Cardiac septum (tissue), 1 donor: ENCODE measurements around the gene CEP295NL. TPM values are rescaled to one million over a fixed set of nuclear protein-coding genes. Genes with fewer than 3 reads are reported as not detected.
"Not testable (repeated sequence)": the region's sequence is repeated elsewhere in the genome, so short reads cannot be mapped to it uniquely, and the experiment has no call there.

Experiments
- DNase-seq: peaks from one replicate; pipeline ENCODE4 v3.0.0-alpha.2; 2020; ENCODE audit warnings: low spot score
- intact Hi-C: fragments of 100-400 bp; cut with DNase I; formaldehyde crosslinking; loops from one replicate; pipeline ENCODE4 v1.14.0; 2022
- total RNA-seq: library from RNA; stranded (reverse); fragmentation: NEBNext Ultra II Directional; extraction: Animal tissue kit (Norgen Biotek cat#: 25700); gene quantifications from one replicate; pipeline ENCODE4 v1.2.1, GENCODE V29; 2021
- donor health status: DM: no; HTN: no; CAD: no.

CEP295NL gene
- total RNA-seq, 1 donor from 2014 or later, result 1.6 TPM

DNA sequence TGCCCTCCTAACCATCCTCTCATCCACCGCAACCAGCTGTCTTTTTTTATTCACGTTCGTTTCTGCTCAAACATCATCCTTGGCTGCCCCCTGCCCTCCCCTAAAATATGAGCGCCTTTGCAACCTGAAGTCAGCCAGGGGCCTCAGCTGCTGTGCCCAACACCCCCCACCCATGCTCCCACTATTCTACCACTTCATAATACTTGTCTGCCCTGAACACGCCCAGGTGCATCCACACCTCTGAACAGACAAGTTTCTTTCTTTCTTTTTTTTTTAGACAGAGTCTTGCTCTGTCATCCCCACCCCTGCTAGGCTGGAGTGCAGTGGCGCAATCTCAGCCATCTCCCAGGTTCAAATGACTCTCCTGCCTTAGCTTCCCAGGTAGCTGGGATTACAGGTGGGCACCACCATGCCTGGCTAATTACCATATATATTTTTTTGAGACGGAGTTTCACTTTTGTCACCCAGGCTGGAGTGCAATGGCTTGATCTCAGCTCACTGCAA lies 26.9 kb downstream of the CEP295NL start:
- intact Hi-C loops, result no loop called here

GRCh38 chr17:78875363-78876093 lies 27.5 kb downstream of the CEP295NL start:
- intact Hi-C loops, result no loop called here
- DNase-seq, result no peak

More for the DNA sequence above, 26.9 kb downstream of the CEP295NL start:
- DNase-seq, result no peak

DNA sequence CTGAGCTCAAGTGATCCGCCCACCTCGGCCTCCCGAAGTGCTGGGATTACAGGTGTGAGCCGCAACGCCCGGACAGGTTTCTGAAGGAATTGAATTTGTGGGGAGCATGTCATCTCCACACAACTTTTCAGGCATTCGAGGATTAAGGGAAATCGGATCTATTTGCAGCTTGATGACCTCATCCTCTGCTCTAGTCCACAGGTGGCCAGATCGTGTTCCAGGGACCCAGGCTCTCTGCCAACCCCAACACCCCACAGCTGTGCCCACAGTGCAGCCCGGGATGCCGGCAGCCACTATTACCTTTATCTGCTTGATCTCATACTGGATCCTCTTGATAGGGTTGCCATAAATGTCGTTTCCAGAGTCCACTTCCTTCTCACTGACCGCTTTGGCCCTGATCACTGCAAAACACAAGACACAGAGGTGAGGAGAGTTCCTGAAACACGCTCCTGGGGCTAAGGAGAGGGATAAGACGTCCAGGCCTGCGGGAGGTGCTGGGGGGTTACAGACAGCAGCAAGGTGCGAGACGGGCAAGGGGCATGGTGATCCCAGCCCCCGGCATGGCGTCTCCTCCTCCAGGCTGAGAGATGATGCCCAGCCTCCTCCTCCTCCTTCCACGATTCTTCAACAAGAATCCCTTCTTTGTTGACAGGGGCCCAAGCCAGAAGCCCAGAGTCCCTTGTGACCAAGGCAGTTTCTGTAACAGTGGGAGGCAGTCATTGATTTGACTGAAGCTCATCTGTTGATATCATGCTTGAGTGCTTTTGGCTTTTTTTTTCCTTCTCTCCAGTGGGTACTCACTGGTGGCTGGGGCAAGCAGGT lies 29.3 kb downstream of the CEP295NL start:
- no peak for DNase-seq
- intact Hi-C loops, result no loop called here

- intact Hi-C loops, result no loop called here
- no peak for DNase-seq
These were observed 30.5 kb downstream of the CEP295NL start for GRCh38 chr17:78872486-78872885.

- DNase-seq, result no peak
- intact Hi-C loops, result no loop called here
These were observed 32.4 kb downstream of the CEP295NL start for GRCh38 chr17:78870621-78871020.

- intact Hi-C loops, result no loop called here
- no peak for DNase-seq
These were observed 34.6 kb downstream of the CEP295NL start for GRCh38 chr17:78868391-78868790.

DNA sequence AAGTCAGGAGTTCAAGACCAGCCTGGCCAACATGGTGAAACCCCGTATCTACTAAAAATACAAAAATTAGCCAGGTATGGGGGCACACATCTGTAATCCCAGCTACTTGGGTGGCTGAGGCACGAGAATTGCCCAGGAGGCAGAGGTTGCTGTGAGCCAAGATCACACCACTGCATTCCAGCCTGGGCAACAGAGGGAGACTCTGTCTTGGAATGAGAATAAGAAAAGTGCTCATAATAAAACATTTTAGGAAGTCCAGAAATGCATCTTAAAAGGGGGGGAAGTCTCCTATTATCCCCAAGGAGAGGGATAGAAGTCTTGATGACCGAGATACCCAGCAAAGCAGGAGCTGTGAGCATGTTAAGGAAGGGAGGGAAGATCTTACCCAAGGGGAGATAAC lies 36.0 kb downstream of the CEP295NL start:
- intact Hi-C loops, DNase-seq: not testable (repeated sequence)

DNA sequence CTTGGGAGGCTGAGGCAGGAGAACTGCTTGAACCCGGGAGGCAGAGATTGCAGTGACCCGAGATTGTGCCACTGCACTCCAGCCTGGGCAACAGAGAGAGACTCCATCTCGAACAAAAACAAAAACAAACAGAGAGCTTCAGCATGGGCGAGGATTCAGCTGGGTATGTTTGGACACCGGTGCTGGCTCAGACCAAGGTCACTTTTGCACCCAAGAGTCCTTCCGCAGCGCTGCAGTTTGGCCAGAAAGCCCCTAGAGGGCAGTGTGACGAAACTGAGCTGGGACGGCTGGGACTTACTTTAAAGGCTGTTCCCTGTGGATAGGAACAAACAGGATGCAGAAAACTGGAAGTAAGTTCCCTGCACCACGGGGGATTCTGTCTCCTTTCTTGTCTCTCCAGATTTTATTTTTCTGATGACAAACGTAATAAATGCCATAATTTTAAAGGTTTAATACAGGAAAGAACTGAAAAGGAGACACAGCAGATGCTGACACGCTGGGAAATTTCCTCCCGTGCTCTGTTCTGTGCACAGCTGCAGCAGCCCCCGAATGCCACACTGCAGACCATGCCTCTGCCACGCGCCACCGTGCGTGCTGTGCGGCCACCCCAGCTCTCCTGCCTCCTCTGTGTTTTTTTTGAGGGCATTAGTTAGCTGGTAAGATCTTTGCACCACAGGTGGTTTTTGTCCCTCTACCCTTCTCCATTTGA lies 37.2 kb downstream of the CEP295NL start:
- peak; percentile 93 for DNase-seq
- intact Hi-C loops, result loop anchor here (1.0 kb wide), 1 partner anchor 105 kb away; no protein-coding TSS in a partner anchor

- no peak for DNase-seq
- intact Hi-C loops, result no loop called here
These were observed 38.9 kb downstream of the CEP295NL start for GRCh38 chr17:78864117-78864516.

GRCh38 chr17:78862073-78863023 lies 40.7 kb downstream of the CEP295NL start:
- peak; percentile 79 for DNase-seq
- intact Hi-C loops, result no loop called here

GRCh38 chr17:78861229-78861628 lies 41.8 kb downstream of the CEP295NL start:
- no peak for DNase-seq
- intact Hi-C loops, result no loop called here

DNA sequence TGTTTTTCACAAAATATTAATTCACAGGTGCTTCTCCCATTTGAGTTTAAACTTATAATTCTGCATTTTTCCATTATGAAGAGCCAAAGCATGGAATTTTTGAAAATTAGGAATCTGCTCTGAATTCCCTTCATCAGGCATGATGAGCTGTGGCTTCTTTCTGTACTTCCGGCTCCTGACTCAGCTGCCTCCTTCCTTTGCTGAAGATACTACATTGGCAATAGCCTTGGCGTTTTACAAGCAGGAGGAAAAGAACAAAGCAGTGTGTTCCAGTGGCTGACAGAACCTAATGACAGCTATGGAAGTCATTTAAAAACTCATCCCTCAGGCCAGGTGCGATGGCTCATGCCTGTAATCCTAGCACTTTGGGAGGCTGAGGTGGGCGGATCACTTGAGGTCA lies 44.0 kb downstream of the CEP295NL start:
- no peak for DNase-seq

GRCh38 chr17:78857266-78857665 lies 45.7 kb downstream of the CEP295NL start:
- no peak for DNase-seq

More for the DNA sequence above, 44.0 kb downstream of the CEP295NL start:
- intact Hi-C loops, result no loop called here

GRCh38 chr17:78855561-78856165 lies 47.3 kb downstream of the CEP295NL start:
- intact Hi-C loops, result no loop called here
- no peak for DNase-seq

More at GRCh38 chr17:78857266-78857665, 45.7 kb downstream of the CEP295NL start:
- intact Hi-C loops, result no loop called here

GRCh38 chr17:78854508-78854907 lies 48.5 kb downstream of the CEP295NL start:
- no peak for DNase-seq
- intact Hi-C loops, result no loop called here

- DNase-seq, result no peak
- intact Hi-C loops, result no loop called here
These were observed 49.0 kb downstream of the CEP295NL start for GRCh38 chr17:78853926-78854394.

- DNase-seq, result no peak
- intact Hi-C loops, result no loop called here
These were observed 50.3 kb downstream of the CEP295NL start for GRCh38 chr17:78852709-78853121.

DNA sequence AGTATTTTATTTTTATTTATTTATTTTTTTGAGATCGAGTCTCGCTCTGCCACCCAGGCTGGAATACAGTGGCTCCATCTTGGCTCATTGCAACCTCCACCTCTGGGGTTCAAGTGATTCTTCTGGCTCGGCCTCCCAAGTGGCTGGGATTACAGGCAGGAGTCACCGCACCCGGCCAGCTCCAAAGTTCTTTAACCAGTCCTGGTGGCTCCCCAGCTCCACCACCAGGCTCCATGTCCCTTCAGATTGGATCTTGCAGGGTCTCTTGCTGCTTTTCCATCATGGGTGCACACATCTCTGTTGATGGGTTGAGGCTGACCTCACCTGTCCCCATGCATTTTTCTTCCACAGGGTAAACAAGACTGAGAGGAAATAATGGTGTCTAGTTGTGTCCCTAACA lies 54.0 kb downstream of the CEP295NL start:
- intact Hi-C loops, result no loop called here
- DNase-seq, result no peak
